H9 (cell line): ENCODE results near the gene NIT2. TPM values are rescaled to one million over a fixed set of nuclear protein-coding genes. Genes with fewer than 3 reads are reported as not detected.

Experiments
- DNase-seq: peaks from one replicate; pipeline ENCODE4 v3.0.0-alpha.2; 2017
- H2AFZ ChIP-seq: one replicate; pipeline ENCODE4 v1.6.1; 2013; ENCODE audit warnings: mild to moderate bottlenecking, low read length, control low read depth, moderate library complexity
- H2AK5ac ChIP-seq: 2 replicates; pipeline ENCODE4 v1.6.1; 2013; ENCODE audit warnings: low read length, control low read depth, mixed read lengths; ENCODE audit not compliant: insufficient read length
- H2BK120ac ChIP-seq: one replicate; pipeline ENCODE4 v1.6.1; 2013; ENCODE audit warnings: low read depth, mild to moderate bottlenecking, low read length, control low read depth, inconsistent platforms; ENCODE audit not compliant: poor library complexity, severe bottlenecking
- H2BK12ac ChIP-seq: 2 replicates; pipeline ENCODE4 v1.6.1; 2013; ENCODE audit warnings: low read length, control low read depth, mixed read lengths, low read depth; ENCODE audit not compliant: insufficient read length
- H2BK15ac ChIP-seq: 2 replicates; pipeline ENCODE4 v1.6.1; 2013; ENCODE audit warnings: low read depth, low read length, control low read depth
- H2BK20ac ChIP-seq: one replicate; pipeline ENCODE4 v1.6.1; 2013; ENCODE audit warnings: low read depth, mild to moderate bottlenecking, low read length, control low read depth, inconsistent platforms; ENCODE audit not compliant: poor library complexity, severe bottlenecking
- H2BK5ac ChIP-seq: 2 replicates; pipeline ENCODE4 v1.6.1; 2013; ENCODE audit warnings: low read length, control low read depth, mixed read lengths; ENCODE audit not compliant: insufficient read length
- H3K14ac ChIP-seq: 2 replicates; pipeline ENCODE4 v1.6.1; 2013; ENCODE audit warnings: low read length, control low read depth; ENCODE audit not compliant: insufficient read depth
- H3K18ac ChIP-seq: 2 replicates; pipeline ENCODE4 v1.6.1; 2013; ENCODE audit warnings: low read depth, mild to moderate bottlenecking, mixed read lengths, low read length, control low read depth; ENCODE audit not compliant: insufficient read length
- H3K23ac ChIP-seq: 2 replicates; pipeline ENCODE4 v1.6.1; 2013; ENCODE audit warnings: low read length, control low read depth, mixed read lengths, low read depth; ENCODE audit not compliant: insufficient read length
- H3K23me2 ChIP-seq: 2 replicates; pipeline ENCODE4 v1.6.1; 2013; ENCODE audit warnings: low read depth, mild to moderate bottlenecking, mixed read lengths, low read length, control low read depth; ENCODE audit not compliant: insufficient read length, poor library complexity, severe bottlenecking
- H3K27ac ChIP-seq: 2 replicates; pipeline ENCODE4 v1.5.1; 2013; ENCODE audit warnings: low read length, control low read depth, mixed read lengths, low read depth; ENCODE audit not compliant: insufficient read length
- H3K27me3 ChIP-seq: 2 replicates; pipeline ENCODE4 v1.6.1; 2013; ENCODE audit warnings: low read length, control low read depth, inconsistent platforms; ENCODE audit not compliant: insufficient read depth
- H3K4ac ChIP-seq: 2 replicates; pipeline ENCODE4 v1.6.1; 2013; ENCODE audit warnings: low read depth, mild to moderate bottlenecking, control low read depth, inconsistent platforms, low read length, moderate library complexity
- H3K4me1 ChIP-seq: 2 replicates; pipeline ENCODE4 v1.6.1; 2013; ENCODE audit warnings: low read length, control low read depth, inconsistent platforms; ENCODE audit not compliant: insufficient read depth
- H3K4me2 ChIP-seq: 2 replicates; pipeline ENCODE4 v1.6.1; 2013; ENCODE audit warnings: low read length, control low read depth, mixed read lengths; ENCODE audit not compliant: insufficient read length, insufficient read depth
- H3K56ac ChIP-seq: 2 replicates; pipeline ENCODE4 v1.6.1; 2013; ENCODE audit warnings: low read depth, mild to moderate bottlenecking, mixed read lengths, low read length, control low read depth; ENCODE audit not compliant: insufficient read length
- H3K79me1 ChIP-seq: 2 replicates; pipeline ENCODE4 v1.6.1; 2013; ENCODE audit warnings: low read depth, mild to moderate bottlenecking, moderate library complexity, low read length, control low read depth, inconsistent platforms; ENCODE audit not compliant: insufficient read depth, poor library complexity, severe bottlenecking
- H3K79me2 ChIP-seq: 2 replicates; pipeline ENCODE4 v1.6.1; 2013; ENCODE audit warnings: low read length, control low read depth, inconsistent platforms; ENCODE audit not compliant: insufficient read depth
- H3K9ac ChIP-seq: 2 replicates; pipeline ENCODE4 v1.6.1; 2013; ENCODE audit warnings: low read length, control low read depth, mixed read lengths; ENCODE audit not compliant: insufficient read length; ENCODE audit errors: extremely low read depth
- H3K9me3 ChIP-seq: one replicate; pipeline ENCODE4 v1.6.1; 2013; ENCODE audit warnings: low read depth, low read length, inconsistent platforms; ENCODE audit not compliant: control insufficient read depth
- H3T11ph ChIP-seq: one replicate; pipeline ENCODE4 v1.6.1; 2013; ENCODE audit warnings: mild to moderate bottlenecking, low read length, control low read depth, inconsistent platforms
- H4K20me1 ChIP-seq: one replicate; pipeline ENCODE4 v1.6.1; 2013; ENCODE audit not compliant: control insufficient read depth, insufficient read length, insufficient read depth
- H4K5ac ChIP-seq: 2 replicates; pipeline ENCODE4 v1.6.1; 2013; ENCODE audit warnings: low read depth, mild to moderate bottlenecking, mixed read lengths, low read length, control low read depth; ENCODE audit not compliant: insufficient read length
- H4K8ac ChIP-seq: replicated peaks from 2 replicates; pipeline ENCODE4 v1.6.1; 2013; ENCODE audit warnings: low read length, control low read depth, mixed read lengths, low read depth; ENCODE audit not compliant: insufficient read length
- H4K91ac ChIP-seq: 2 replicates; pipeline ENCODE4 v1.6.1; 2013; ENCODE audit warnings: low read depth, mild to moderate bottlenecking, moderate library complexity, mixed read lengths, low read length, control low read depth; ENCODE audit not compliant: insufficient read length
- H3K27ac Mint-ChIP-seq, 3 experiments: 2 replicates in 2 of 3; 3 replicates in 1 of 3; pipeline ENCODE4 v1.8.0; 2020 to 2021; ENCODE audit warnings: mixed read lengths in 3 of 3, mild to moderate bottlenecking in 1 of 3, moderate library complexity in 1 of 3
- H3K27me3 Mint-ChIP-seq: 2 replicates; pipeline ENCODE4 v1.8.0; 2021; ENCODE audit warnings: low read depth, mild to moderate bottlenecking, moderate library complexity, mixed read lengths
- H3K36me3 Mint-ChIP-seq, 3 experiments: 2 replicates in 2 of 3; 3 replicates in 1 of 3; pipeline ENCODE4 v1.8.0; 2020 to 2021; ENCODE audit warnings: low read depth in 3 of 3, mixed read lengths in 3 of 3; ENCODE audit not compliant: insufficient read depth in 1 of 3
- H3K4me1 Mint-ChIP-seq, 2 experiments: 2 replicates each; pipeline ENCODE4 v1.8.0; 2020; ENCODE audit warnings: mixed read lengths in 2 of 2
- H3K4me3 Mint-ChIP-seq, 2 experiments: 2 replicates in 1 of 2; 3 replicates in 1 of 2; pipeline ENCODE4 v1.8.0; 2020 to 2021; ENCODE audit warnings: mild to moderate bottlenecking in 2 of 2, mixed read lengths in 2 of 2, moderate library complexity in 1 of 2
- H3K9me3 Mint-ChIP-seq, 2 experiments: 2 replicates in 1 of 2; 3 replicates in 1 of 2; pipeline ENCODE4 v1.8.0; 2020; ENCODE audit warnings: mild to moderate bottlenecking in 2 of 2, mixed read lengths in 2 of 2, moderate library complexity in 1 of 2
- CTCF ChIP-seq: fragments of 200-600 bp; sonication (generic); conservative IDR thresholded peaks from 3 replicates; pipeline ENCODE4 v1.8.0; 2021; ENCODE audit warnings: antibody characterized with exemption, mild to moderate bottlenecking
- WGBS: extraction: QIAGEN DNeasy Blood & Tissue Kit; methylation state at CpG from one replicate; pipeline ENCODE4 v1.1.7; 2013; ENCODE audit warnings: missing lambda C conversion rate, low lambda C conversion rate, mixed read lengths; ENCODE audit not compliant: insufficient read length; ENCODE audit errors: extremely low coverage; 5-methylcytosine and 5-hydroxymethylcytosine counted together
- total RNA-seq: library from RNA; stranded (reverse); gene quantifications from 2 replicates; pipeline ENCODE4 v1.2.1, GENCODE V29; 2021

NIT2 gene
- total RNA-seq, 1 experiment from 2014 or later: 26.6 TPM

- no peak overlapping the region for H2BK120ac ChIP-seq
- H3K79me2 ChIP-seq: no peaks in the 10 kb centered on the region
- Mint-ChIP-seq H3K4me1 (no peaks in the 10 kb centered on the region), H3K4me3 (no peak overlapping the region), H3K27me3 (no peaks in the 10 kb centered on the region), H3K27ac (no peak overlapping the region), H3K36me3 (peaks cover 17 to 49% (median 49%) of the 10 kb centered on the region in 3 experiments; a peak in 6 of 7 replicates), H3K9me3 (peaks cover 0 to 3% of the 10 kb centered on the region in 2 experiments; a peak in 1 of 5 replicates)
- H3K9ac ChIP-seq: no peak overlapping the region
- H3K27ac ChIP-seq: no peak overlapping the region
- no peak overlapping the region for H2AK5ac ChIP-seq
- H2BK5ac ChIP-seq: no peak overlapping the region
- no peaks in the 10 kb centered on the region for H4K20me1 ChIP-seq
- no peak overlapping the region for H3K4ac ChIP-seq
- no peak for DNase-seq
- H3K9me3 ChIP-seq: no peaks in the 10 kb centered on the region
- H3T11ph ChIP-seq: no peak overlapping the region
- TF ChIP-seq CTCF: no peak
- H3K4me2 ChIP-seq: no peak overlapping the region
- H2AFZ ChIP-seq: no peak overlapping the region
- H4K91ac ChIP-seq: no peak overlapping the region
- no peaks in the 10 kb centered on the region for H3K4me1 ChIP-seq
- H3K56ac ChIP-seq: no peak overlapping the region
- H2BK20ac ChIP-seq: no peak overlapping the region
- no peak overlapping the region for H4K5ac ChIP-seq
- H2BK12ac ChIP-seq: no peak overlapping the region
- H2BK15ac ChIP-seq: no peak overlapping the region
- H3K23me2 ChIP-seq: no peaks in the 10 kb centered on the region
- WGBS: no CpG with 5 or more reads among the region's 1 CpG
- H4K8ac ChIP-seq: no peak overlapping the region
- H3K79me1 ChIP-seq: no peaks in the 10 kb centered on the region
- H3K27me3 ChIP-seq: no peaks in the 10 kb centered on the region
- H3K23ac ChIP-seq: no peak overlapping the region
- no peak overlapping the region for H3K14ac ChIP-seq
- no peak overlapping the region for H3K18ac ChIP-seq
These were observed 27.3 kb downstream of the NIT2 start for GRCh38 chr3:100361897-100362296.
